A549 (cell line): Measurements from ENCODE around the gene MESP2. TPM values are rescaled to one million over a fixed set of nuclear protein-coding genes. Genes with fewer than 3 reads are reported as not detected.

ENCODE experiments used
- ATAC-seq, 2 experiments: fragments of 200-7000 bp in 1 of 2; fragments of >200 bp in 1 of 2; cut with Nextera tagmentation in 1 of 2; cut with Tn5 transposase in 1 of 2; 3 replicates each; pipeline versions ENCODE4 v1.8.0 to v1.9.1; 2018 to 2020; ENCODE audit warnings: mild to moderate bottlenecking in 1 of 2, moderate library complexity in 1 of 2
- CTCF ChIA-PET: fragments of 300-600 bp; sonication (Branson Sonifier 250); formaldehyde crosslinking; extraction: SDS; loops from one replicate; lab custom pipeline; 2021; ENCODE audit warnings: antibody characterized with exemption, inconsistent platforms; lab: Yijun Ruan, JAX
- POLR2A ChIA-PET: fragments of 350-600 bp; formaldehyde crosslinking; extraction: SDS; loops from one replicate; lab custom pipeline; 2021; ENCODE audit warnings: antibody characterized with exemption, inconsistent platforms; lab: Yijun Ruan, JAX
- DNase-seq, 2 experiments: peaks; one replicate each; pipeline versions ENCODE4 v3.0.0 to v3.0.0-alpha.2; 2011 to 2016; ENCODE audit warnings: low read depth in 1 of 2, low spot score in 1 of 2
- FAIRE-seq: peaks from 2 replicates; lab custom pipeline; 2011; peaks lifted over from hg19 to GRCh38; lab: Jason Lieb, UNC
- H3K27ac ChIP-seq, 2 experiments: fragments of >200 bp; sonication (Bioruptor Twin); formaldehyde crosslinking; 3 replicates each; pipeline ENCODE4 v1.5.1; 2016 to 2017
- H3K4me1 ChIP-seq: fragments of >200 bp; sonication (Bioruptor Twin); formaldehyde crosslinking; 3 replicates; pipeline ENCODE4 v1.6.1; 2016
- H3K4me2 ChIP-seq: fragments of >200 bp; sonication (Bioruptor Twin); formaldehyde crosslinking; 3 replicates; pipeline ENCODE4 v1.6.1; 2016
- H3K4me3 ChIP-seq: fragments of >200 bp; sonication (Bioruptor Twin); formaldehyde crosslinking; 3 replicates; pipeline ENCODE4 v1.5.1; 2016
- H3K9me3 ChIP-seq: fragments of >200 bp; sonication (Bioruptor Twin); formaldehyde crosslinking; 3 replicates; pipeline ENCODE4 v1.6.1; 2016
- BHLHE40 ChIP-seq: IDR thresholded peaks from 2 replicates; pipeline ENCODE4 v1.6.1; 2012; ENCODE audit warnings: low read depth, low read length, inconsistent platforms
- CBX2 ChIP-seq: fragments of 200-600 bp; sonication (generic); IDR thresholded peaks from 2 replicates; pipeline ENCODE4 v1.6.1; 2016; ENCODE audit warnings: low read depth, mild to moderate bottlenecking, borderline replicate concordance
- CHD2 ChIP-seq: fragments of 150-350 bp; IDR thresholded peaks from 2 replicates; pipeline ENCODE4 v1.6.1; 2014; ENCODE audit warnings: low read length; ENCODE audit not compliant: partially characterized antibody
- CHD4 ChIP-seq: fragments of 200-600 bp; sonication (generic); IDR thresholded peaks from 2 replicates; pipeline ENCODE4 v1.6.1; 2016; ENCODE audit warnings: antibody characterized with exemption, mild to moderate bottlenecking, borderline replicate concordance
- EHF ChIP-seq: fragments of 250-450 bp; sonication (Bioruptor Pico); IDR thresholded peaks from 2 replicates; pipeline ENCODE4 v1.5.0; 2020; ENCODE audit warnings: mild to moderate bottlenecking
- EP300 ChIP-seq, 2 experiments: fragments of >200 bp; sonication (Bioruptor Twin); formaldehyde crosslinking; IDR thresholded peaks; 2 replicates in 1 of 2; 3 replicates in 1 of 2; pipeline ENCODE4 v1.6.1; 2016 to 2017
- FOXS1 ChIP-seq: fragments of 250-450 bp; sonication (Bioruptor Pico); IDR thresholded peaks from 2 replicates; pipeline ENCODE4 v1.5.0; 2020; ENCODE audit warnings: mild to moderate bottlenecking, moderate library complexity
- GATA3 ChIP-seq: IDR thresholded peaks from 2 replicates; pipeline ENCODE4 v1.6.1; 2012; ENCODE audit warnings: borderline replicate concordance
- HOXA7 ChIP-seq: fragments of 250-450 bp; sonication (Bioruptor Pico); IDR thresholded peaks from 2 replicates; pipeline ENCODE4 v1.5.0; 2020; ENCODE audit warnings: mild to moderate bottlenecking, moderate library complexity
- JUNB ChIP-seq: fragments of >200 bp; sonication (Bioruptor Twin); formaldehyde crosslinking; IDR thresholded peaks from 2 replicates; pipeline ENCODE4 v1.6.1; 2016
- KDM5A ChIP-seq: fragments of 200-600 bp; sonication (generic); IDR thresholded peaks from 2 replicates; pipeline ENCODE4 v1.6.1; 2016; ENCODE audit warnings: antibody characterized with exemption, mild to moderate bottlenecking
- MAFK ChIP-seq: fragments of 450-650 bp; IDR thresholded peaks from 2 replicates; pipeline ENCODE4 v1.6.1; 2014; ENCODE audit not compliant: partially characterized antibody
- MYC ChIP-seq: IDR thresholded peaks from 2 replicates; pipeline ENCODE4 v1.6.1; 2012; ENCODE audit warnings: mild to moderate bottlenecking, inconsistent platforms, low read length, improper control_type of control experiment, borderline replicate concordance
- NFE2L2 ChIP-seq: fragments of 150-350 bp; conservative IDR thresholded peaks from 2 replicates; pipeline ENCODE4 v1.6.1; 2014; ENCODE audit warnings: low read length
- RARB ChIP-seq: fragments of 250-450 bp; sonication (Bioruptor Pico); IDR thresholded peaks from 2 replicates; pipeline ENCODE4 v1.8.0; 2021; ENCODE audit warnings: mild to moderate bottlenecking, moderate library complexity
- RCOR1 ChIP-seq: fragments of 150-350 bp; IDR thresholded peaks from 2 replicates; pipeline ENCODE4 v1.6.1; 2014; ENCODE audit warnings: antibody characterized with exemption, low read length, low read depth
- RNF2 ChIP-seq: fragments of 200-600 bp; sonication (generic); IDR thresholded peaks from 2 replicates; pipeline ENCODE4 v1.6.1; 2016; ENCODE audit warnings: low read depth, mild to moderate bottlenecking, antibody characterized with exemption, moderate library complexity, borderline replicate concordance
- TFCP2L1 ChIP-seq: fragments of 250-450 bp; sonication (Bioruptor Pico); IDR thresholded peaks from 2 replicates; pipeline ENCODE4 v1.5.0; 2021; ENCODE audit warnings: mild to moderate bottlenecking
- TP53 ChIP-seq: fragments of 250-450 bp; sonication (Bioruptor Pico); IDR thresholded peaks from 2 replicates; pipeline ENCODE4 v1.5.0; 2021; ENCODE audit warnings: mild to moderate bottlenecking, moderate library complexity
- ZFP36 ChIP-seq: fragments of 450-650 bp; IDR thresholded peaks from 2 replicates; pipeline ENCODE4 v1.6.1; 2014; ENCODE audit warnings: borderline replicate concordance; ENCODE audit not compliant: partially characterized antibody
- ZNF302 ChIP-seq: fragments of 250-450 bp; sonication (Bioruptor Pico); IDR thresholded peaks from 2 replicates; pipeline ENCODE4 v1.9.0; 2021; ENCODE audit warnings: inconsistent platforms, mild to moderate bottlenecking, moderate library complexity
- ZSCAN20 ChIP-seq: fragments of 250-450 bp; sonication (Bioruptor Pico); IDR thresholded peaks from 2 replicates; pipeline ENCODE4 v1.8.0; 2022; ENCODE audit warnings: mild to moderate bottlenecking, moderate library complexity
- WGBS: methylation state at CpG from one replicate; pipeline ENCODE4 v1.1.6; 2017; ENCODE audit errors: missing lambda C conversion rate; 5-methylcytosine and 5-hydroxymethylcytosine counted together
- polyA plus RNA-seq, 4 experiments: library from polyadenylated mRNA; depleted of rRNA in 3 of 4; stranded (reverse); fragments of >200 nt; fragmentation: RNase III in 1 of 4; extraction: RNeasy Plus Mini Kit Qiagen cat#74134 plus additional on column Dnase treatment in 1 of 4; gene quantifications; 2 replicates in 3 of 4; 3 replicates in 1 of 4; pipeline ENCODE4 v1.2.3, GENCODE V29; 2011 to 2017
- TF ChIP-seq, protein P1 (sequence below): fragments of 250-450 bp; sonication (Bioruptor Pico); IDR thresholded peaks from 2 replicates; pipeline ENCODE4 v1.5.0; 2020; ENCODE audit warnings: low read depth, mild to moderate bottlenecking, moderate library complexity
- TF ChIP-seq, protein P2 (sequence below): IDR thresholded peaks from 2 replicates; pipeline ENCODE4 v1.6.1; 2012
- TF ChIP-seq, protein P3 (sequence below): fragments of 250-450 bp; sonication (Bioruptor Pico); IDR thresholded peaks from 2 replicates; pipeline ENCODE4 v1.5.0; 2021; ENCODE audit warnings: mild to moderate bottlenecking, moderate library complexity, borderline replicate concordance
- TF ChIP-seq, protein P4 (sequence below): IDR thresholded peaks from 2 replicates; pipeline ENCODE4 v1.6.1; 2012; ENCODE audit warnings: low read depth, borderline replicate concordance
- TF ChIP-seq, protein P5 (sequence below): fragments of 200-600 bp; sonication (generic); IDR thresholded peaks from 2 replicates; pipeline ENCODE4 v1.6.1; 2016; ENCODE audit warnings: antibody characterized with exemption, mild to moderate bottlenecking, moderate library complexity
- TF ChIP-seq, protein P6 (sequence below): fragments of >200 bp; sonication (Bioruptor Twin); formaldehyde crosslinking; IDR thresholded peaks from 3 replicates; pipeline ENCODE4 v1.6.1; 2016
- TF ChIP-seq, protein P7 (sequence below): fragments of >200 bp; sonication (Bioruptor Twin); formaldehyde crosslinking; IDR thresholded peaks from 2 replicates; pipeline ENCODE4 v1.6.1; 2016

The MESP2 gene
- polyA plus RNA-seq, 2 of the 4 experiments (the other 2 are of a cell fraction), result 0.22 to 0.57 TPM

DNA sequence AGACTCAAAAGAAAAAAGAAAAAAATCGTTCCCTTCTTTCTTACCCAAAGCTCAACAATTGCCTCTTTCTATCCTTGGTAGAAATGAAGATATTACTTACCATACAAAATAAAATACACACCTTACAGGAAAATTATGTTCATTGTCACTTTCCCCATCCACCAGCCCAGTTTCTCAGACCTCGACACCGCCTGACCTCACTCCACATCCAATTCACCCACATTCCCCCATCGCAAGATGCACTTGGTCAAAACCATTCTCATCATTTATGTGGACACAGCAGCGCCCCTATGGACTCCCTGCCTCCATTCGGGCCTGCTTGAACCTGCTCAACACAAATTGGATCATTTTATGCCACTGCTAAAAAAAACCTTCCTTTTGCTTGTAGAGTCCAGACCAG lies 31.6 kb downstream of the MESP2 start:
- Histone ChIP-seq H3K4me3 (no peak overlapping the region), H3K4me2 (no peak overlapping the region), H3K27ac (no peak overlapping the region), H3K4me1 (peaks cover 33% of the 10 kb centered on the region)
- WGBS, result 87% methylated on average over 6 of the region's 6 CpGs
- TF ChIP-seq ZSCAN20 (CRISPR knock-in tag), result no peak
- TF ChIP-seq, protein P1, sequence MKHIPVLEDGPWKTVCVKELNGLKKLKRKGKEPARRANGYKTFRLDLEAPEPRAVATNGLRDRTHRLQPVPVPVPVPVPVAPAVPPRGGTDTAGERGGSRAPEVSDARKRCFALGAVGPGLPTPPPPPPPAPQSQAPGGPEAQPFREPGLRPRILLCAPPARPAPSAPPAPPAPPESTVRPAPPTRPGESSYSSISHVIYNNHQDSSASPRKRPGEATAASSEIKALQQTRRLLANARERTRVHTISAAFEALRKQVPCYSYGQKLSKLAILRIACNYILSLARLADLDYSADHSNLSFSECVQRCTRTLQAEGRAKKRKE (CRISPR knock-in tag), result no peak
- no peak for TF ChIP-seq TFCP2L1 (CRISPR knock-in tag)
- TF ChIP-seq RNF2, result no peak
- no peak for TF ChIP-seq NFE2L2
- no peak for TF ChIP-seq MYC
- no peak for TF ChIP-seq TP53 (CRISPR knock-in tag)
- TF ChIP-seq EHF, result no peak
- TF ChIP-seq, protein P2, sequence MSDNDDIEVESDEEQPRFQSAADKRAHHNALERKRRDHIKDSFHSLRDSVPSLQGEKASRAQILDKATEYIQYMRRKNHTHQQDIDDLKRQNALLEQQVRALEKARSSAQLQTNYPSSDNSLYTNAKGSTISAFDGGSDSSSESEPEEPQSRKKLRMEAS, result no peak
- no peak for TF ChIP-seq ZNF302 (CRISPR knock-in tag)
- no peak for TF ChIP-seq ZFP36
- no peak for TF ChIP-seq GATA3
- TF ChIP-seq HOXA7 (CRISPR knock-in tag), result no peak
- no peak for TF ChIP-seq CHD2
- TF ChIP-seq, protein P3, sequence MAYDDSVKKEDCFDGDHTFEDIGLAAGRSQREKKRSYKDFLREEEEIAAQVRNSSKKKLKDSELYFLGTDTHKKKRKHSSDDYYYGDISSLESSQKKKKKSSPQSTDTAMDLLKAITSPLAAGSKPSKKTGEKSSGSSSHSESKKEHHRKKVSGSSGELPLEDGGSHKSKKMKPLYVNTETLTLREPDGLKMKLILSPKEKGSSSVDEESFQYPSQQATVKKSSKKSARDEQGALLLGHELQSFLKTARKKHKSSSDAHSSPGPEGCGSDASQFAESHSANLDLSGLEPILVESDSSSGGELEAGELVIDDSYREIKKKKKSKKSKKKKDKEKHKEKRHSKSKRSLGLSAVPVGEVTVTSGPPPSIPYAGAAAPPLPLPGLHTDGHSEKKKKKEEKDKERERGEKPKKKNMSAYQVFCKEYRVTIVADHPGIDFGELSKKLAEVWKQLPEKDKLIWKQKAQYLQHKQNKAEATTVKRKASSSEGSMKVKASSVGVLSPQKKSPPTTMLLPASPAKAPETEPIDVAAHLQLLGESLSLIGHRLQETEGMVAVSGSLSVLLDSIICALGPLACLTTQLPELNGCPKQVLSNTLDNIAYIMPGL (CRISPR knock-in tag), result no peak
- TF ChIP-seq EP300 (IDR thresholded peaks at IDR 0.05), result no peak
- no peak for TF ChIP-seq BHLHE40
- TF ChIP-seq RARB, result no peak
- TF ChIP-seq, all 56 proteins: peak for 0
- POLR2A ChIA-PET, result no interaction called here
- FAIRE-seq (no peak), ATAC-seq (no peak), DNase-seq (no peak)
- CTCF ChIA-PET, result interaction anchor here (0.6 to 3.9 kb wide), 5 partner anchors 13 to 67 kb away, joined by 3 to 19 read pairs (median 3); no protein-coding TSS in a partner anchor
- no peaks in the 10 kb centered on the region for H3K9me3 ChIP-seq

DNA sequence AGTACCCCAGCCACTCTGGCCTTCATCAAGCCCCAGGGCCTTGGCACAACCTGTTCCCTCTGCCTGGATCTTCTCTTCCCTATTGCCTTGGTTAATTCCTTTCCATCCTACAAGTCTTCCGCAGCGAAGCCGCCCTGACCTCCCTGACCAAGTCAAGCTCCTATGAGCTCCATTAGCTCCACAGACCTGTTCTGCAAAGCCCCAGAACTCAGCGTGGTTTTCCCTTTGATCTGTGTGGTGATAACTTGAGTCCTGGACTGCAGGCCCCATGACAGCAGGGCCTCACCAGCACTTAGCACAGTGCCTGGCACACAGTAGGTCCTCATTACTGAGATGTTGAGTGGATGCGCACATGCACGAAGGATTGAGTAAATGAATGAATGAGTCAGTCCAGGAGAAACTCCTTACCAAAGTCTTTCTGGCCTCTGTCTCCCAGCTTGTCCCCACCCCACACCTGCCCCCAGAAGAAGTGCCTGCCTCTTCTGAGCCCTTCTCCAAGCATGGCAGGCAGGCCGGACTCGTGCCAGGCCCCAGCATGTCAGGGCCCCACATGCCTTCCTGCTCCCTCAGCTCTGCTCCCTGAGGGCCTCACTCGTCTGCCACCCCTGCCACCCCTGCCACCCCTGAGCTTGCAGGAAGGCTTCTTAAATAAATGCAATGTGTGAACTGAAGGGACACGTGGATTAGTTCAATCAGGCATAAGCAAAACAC lies 32.2 kb downstream of the MESP2 start:
- Histone ChIP-seq H3K4me1 (peaks cover 32% of the 10 kb centered on the region), H3K27ac (peak overlapping the region in 1 of 2 experiments; percentile 36; a peak in 2 of 6 replicates), H3K4me3 (no peak overlapping the region), H3K4me2 (no peak overlapping the region), H3K9me3 (no peaks in the 10 kb centered on the region)
- ATAC-seq (no peak), FAIRE-seq (no peak), DNase-seq (no peak)
- POLR2A ChIA-PET, result no interaction called here
- CTCF ChIA-PET, result interaction anchor here (0.6 to 3.9 kb wide), 6 partner anchors 14 to 80 kb away, joined by 3 to 19 read pairs (median 4); no protein-coding TSS in a partner anchor
- WGBS, result 90% methylated on average over 10 of the region's 10 CpGs
- TF ChIP-seq, protein P4, sequence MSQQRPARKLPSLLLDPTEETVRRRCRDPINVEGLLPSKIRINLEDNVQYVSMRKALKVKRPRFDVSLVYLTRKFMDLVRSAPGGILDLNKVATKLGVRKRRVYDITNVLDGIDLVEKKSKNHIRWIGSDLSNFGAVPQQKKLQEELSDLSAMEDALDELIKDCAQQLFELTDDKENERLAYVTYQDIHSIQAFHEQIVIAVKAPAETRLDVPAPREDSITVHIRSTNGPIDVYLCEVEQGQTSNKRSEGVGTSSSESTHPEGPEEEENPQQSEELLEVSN, result no peak
- TF ChIP-seq, protein P5, sequence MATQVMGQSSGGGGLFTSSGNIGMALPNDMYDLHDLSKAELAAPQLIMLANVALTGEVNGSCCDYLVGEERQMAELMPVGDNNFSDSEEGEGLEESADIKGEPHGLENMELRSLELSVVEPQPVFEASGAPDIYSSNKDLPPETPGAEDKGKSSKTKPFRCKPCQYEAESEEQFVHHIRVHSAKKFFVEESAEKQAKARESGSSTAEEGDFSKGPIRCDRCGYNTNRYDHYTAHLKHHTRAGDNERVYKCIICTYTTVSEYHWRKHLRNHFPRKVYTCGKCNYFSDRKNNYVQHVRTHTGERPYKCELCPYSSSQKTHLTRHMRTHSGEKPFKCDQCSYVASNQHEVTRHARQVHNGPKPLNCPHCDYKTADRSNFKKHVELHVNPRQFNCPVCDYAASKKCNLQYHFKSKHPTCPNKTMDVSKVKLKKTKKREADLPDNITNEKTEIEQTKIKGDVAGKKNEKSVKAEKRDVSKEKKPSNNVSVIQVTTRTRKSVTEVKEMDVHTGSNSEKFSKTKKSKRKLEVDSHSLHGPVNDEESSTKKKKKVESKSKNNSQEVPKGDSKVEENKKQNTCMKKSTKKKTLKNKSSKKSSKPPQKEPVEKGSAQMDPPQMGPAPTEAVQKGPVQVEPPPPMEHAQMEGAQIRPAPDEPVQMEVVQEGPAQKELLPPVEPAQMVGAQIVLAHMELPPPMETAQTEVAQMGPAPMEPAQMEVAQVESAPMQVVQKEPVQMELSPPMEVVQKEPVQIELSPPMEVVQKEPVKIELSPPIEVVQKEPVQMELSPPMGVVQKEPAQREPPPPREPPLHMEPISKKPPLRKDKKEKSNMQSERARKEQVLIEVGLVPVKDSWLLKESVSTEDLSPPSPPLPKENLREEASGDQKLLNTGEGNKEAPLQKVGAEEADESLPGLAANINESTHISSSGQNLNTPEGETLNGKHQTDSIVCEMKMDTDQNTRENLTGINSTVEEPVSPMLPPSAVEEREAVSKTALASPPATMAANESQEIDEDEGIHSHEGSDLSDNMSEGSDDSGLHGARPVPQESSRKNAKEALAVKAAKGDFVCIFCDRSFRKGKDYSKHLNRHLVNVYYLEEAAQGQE, result no peak
- TF ChIP-seq RARB (no peak), RCOR1 (no peak), MAFK (no peak), RNF2 (no peak), CHD4 (no peak), FOXS1 (CRISPR knock-in tag) (no peak), NFE2L2 (no peak), CBX2 (no peak), ZFP36 (no peak), JUNB (no peak), HOXA7 (CRISPR knock-in tag) (no peak), KDM5A (no peak)
- TF ChIP-seq, protein P6, sequence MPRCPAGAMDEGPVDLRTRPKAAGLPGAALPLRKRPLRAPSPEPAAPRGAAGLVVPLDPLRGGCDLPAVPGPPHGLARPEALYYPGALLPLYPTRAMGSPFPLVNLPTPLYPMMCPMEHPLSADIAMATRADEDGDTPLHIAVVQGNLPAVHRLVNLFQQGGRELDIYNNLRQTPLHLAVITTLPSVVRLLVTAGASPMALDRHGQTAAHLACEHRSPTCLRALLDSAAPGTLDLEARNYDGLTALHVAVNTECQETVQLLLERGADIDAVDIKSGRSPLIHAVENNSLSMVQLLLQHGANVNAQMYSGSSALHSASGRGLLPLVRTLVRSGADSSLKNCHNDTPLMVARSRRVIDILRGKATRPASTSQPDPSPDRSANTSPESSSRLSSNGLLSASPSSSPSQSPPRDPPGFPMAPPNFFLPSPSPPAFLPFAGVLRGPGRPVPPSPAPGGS, result no peak
- TF ChIP-seq, protein P7, sequence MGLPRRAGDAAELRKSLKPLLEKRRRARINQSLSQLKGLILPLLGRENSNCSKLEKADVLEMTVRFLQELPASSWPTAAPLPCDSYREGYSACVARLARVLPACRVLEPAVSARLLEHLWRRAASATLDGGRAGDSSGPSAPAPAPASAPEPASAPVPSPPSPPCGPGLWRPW, result no peak
